T-helper 22 cell (primary cell): ENCODE data around the gene NR5A1.

ENCODE experiments used
- DNase-seq: peaks from one replicate; pipeline ENCODE4 v3.0.0-alpha.2; 2020; ENCODE audit warnings: low read depth

NR5A1 gene

DNA sequence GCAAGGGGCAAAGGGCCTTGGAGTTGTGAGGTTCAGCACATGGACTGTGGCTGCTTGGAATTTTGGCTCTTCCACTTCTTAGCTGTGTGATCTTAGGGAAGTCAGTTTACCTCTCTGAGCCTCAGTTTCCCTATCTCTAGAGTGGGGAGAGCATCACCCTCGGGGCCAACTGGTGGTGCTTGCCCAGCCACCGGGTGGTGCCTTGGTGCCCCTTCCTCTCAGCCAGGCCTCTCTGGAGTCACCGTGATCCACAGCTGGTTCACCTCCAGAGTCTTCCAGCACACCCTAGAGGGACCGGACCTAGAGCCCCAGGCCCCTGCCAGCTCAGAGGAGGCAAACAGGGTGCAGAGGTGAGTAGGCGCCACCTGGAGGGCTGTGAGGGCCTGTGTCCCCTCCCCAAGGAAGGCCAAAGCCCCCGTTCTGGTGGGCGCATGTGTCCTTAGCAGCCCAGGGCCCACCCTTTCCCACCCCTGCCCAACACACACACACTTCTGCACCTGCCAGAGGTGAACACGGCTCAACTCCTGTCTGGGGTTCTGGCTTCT is 49.2 kb downstream of the NR5A1 start:
- DNase-seq, result no peak

- no peak for DNase-seq
Measured at GRCh38 chr9:124457079-124457886, 49.9 kb downstream of the NR5A1 start.

- no peak for DNase-seq
Measured at GRCh38 chr9:124456341-124457078, 50.7 kb downstream of the NR5A1 start.

DNA sequence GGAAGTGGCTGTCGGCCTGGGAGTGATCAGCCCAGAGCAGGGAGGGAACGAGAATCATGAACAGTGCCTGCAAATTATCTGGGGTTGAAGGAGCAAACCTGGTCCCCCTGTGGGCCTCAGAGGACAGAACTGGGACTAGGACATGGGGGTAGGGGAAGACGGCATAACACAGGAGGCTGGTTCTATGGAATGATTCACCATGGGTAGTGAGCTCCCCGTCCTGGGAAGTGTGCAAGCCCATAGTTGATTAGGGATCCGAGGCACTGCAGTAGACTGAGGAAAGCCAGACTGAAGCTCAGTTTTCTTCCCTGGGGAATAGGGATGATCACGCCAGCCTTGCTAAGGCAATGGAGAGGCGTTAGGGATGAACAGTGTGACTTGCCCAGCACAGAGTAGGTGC is 51.4 kb downstream of the NR5A1 start:
- DNase-seq, result no peak

- DNase-seq, result no peak
Measured at GRCh38 chr9:124454791-124455443, 52.3 kb downstream of the NR5A1 start.

GRCh38 chr9:124454296-124454695 is 52.9 kb downstream of the NR5A1 start:
- DNase-seq, result no peak

- DNase-seq, result no peak
Measured at GRCh38 chr9:124453586-124454191, 53.5 kb downstream of the NR5A1 start.

- no peak for DNase-seq
Measured at GRCh38 chr9:124452841-124453585, 54.2 kb downstream of the NR5A1 start.

GRCh38 chr9:124452326-124452725 is 54.9 kb downstream of the NR5A1 start:
- DNase-seq, result no peak

DNA sequence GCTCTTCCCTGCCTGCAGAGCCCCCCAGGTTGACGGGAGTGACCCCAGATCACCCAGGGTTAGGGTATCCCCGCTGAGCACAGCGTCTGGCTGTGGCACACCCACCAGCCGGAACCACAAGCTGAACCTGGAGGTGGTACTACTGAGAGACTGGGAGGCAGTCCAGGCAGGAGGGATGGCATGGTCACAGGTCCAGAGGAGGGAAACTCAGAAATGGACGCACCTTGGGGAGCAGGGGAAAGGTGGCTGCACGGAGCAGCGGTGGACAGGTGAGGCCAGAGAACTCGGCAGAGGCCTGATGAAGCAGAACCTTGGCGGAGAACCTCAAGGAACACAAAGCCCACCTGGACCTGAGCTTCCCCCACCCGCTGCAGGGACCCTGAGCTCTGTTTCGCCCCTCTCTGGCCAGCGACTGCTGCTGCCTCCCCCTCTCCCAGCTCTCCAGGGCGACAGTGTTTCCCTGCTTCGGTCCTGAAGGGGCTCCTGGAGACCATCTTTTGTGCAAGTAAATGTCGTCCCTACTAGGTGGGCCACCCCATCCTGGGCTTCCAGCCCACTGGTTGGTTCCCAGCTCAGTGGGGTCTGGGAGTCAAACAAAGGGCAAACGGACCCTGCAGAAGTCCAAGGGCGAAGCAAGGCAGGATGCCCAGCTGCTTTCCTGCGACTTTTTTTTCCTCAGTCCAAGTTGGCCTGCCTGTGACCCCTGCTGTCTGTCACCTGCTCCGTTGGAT is 56.1 kb downstream of the NR5A1 start:
- no peak for DNase-seq

GRCh38 chr9:124450241-124450924 is 56.8 kb downstream of the NR5A1 start, which contains the start of gene ADGRD2:
Gene ADGRD2 (plus strand): TSS chr9:124450451. CDS start chr9:124451667, 1,216 bp downstream.
- DNase-seq, result no peak

DNA sequence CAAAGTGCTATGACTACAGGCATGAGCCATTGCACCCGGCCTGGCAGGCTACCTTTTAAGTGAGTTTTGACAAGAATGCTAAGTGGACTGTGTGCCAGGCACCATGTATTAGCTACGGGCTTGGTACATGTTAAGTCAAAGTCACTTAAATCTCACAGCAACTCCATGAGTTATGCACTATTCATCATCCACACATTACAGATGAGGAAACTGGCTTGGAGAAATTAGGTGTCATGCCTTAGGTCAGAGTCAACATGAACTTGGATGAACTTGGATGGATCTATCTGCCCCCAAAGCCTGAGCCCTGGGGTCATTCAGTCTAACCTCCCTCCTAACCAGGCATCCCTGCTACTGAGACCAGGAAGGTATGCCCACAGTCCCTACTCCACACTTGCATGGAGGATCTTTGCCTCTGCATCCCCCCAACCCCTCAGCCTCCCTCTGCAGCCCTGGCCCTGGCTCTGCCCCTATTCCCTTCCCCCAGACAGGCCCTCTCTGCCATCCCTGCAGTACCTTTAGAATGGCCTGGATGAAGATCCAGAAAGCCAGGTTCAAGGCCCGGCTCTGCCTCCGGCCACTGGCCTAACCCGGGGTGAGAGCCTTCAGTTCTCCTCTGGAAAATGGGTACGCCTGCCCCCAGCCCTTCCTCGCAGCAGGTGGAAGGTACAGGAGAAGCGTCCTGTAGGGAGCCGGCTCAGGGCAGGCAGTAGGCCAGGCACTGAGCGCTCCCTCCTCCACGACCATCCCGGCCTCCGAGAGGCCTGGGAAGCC is 57.6 kb downstream of the NR5A1 start:
- no peak for DNase-seq

GRCh38 chr9:124448019-124448418 is 59.2 kb downstream of the NR5A1 start:
- DNase-seq, result no peak

DNA sequence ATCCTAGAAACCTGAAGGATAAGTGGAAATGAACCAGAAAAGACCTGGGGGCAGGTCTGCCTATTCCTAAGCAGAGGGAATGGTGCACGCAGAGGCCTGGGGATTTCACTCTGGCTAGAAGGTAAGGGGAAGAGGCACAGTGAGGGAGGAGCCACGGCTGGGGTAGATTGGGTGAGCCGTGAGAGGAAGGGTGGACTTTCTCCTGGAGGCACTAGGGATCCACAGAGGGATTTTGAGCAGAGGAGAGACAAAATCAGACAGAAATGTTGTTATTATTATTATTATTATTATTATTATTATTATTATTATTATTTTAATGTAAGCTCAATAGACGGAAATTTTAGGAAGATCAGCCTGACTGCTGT is 59.9 kb downstream of the NR5A1 start:
- DNase-seq, result no peak

DNA sequence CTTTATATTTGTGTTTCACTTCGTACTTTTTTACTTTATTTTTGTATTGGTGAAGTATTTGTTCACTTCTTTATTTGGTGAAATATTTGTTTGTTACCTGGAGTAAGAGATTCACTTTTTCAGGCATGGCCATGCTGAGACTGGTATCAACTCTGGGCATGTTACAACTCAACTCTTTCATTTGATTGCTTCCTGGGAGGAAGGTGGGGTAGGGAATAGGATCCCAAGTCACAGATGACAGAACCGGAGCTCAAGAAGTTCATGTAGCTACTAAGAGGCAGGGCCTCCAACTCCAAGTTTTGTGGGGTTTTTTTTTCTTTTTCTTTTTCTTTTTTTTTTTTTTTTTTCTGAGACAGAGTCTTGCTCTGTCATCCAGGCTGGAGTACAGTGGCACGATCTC is 63.0 kb downstream of the NR5A1 start:
- DNase-seq, result no peak

DNA sequence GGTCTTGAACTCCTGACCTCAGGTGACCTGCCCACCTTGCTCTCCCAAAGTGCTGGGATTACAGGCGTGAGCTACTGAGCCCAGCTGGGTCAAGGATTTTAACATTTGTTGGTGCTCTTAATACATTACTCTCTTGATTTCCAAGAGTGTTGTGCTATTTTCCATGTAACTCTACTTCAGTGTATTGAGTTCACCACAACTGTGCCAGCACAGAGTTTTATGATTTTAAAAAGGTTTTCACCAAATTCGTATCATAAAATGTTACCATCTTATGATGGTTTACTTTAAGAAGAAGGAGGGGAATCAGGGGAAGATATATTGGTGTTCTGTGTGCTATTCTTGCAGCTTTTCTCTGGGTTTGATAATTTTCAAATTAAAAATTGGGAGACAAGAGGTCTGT is 63.6 kb downstream of the NR5A1 start:
- DNase-seq, result no peak

DNA sequence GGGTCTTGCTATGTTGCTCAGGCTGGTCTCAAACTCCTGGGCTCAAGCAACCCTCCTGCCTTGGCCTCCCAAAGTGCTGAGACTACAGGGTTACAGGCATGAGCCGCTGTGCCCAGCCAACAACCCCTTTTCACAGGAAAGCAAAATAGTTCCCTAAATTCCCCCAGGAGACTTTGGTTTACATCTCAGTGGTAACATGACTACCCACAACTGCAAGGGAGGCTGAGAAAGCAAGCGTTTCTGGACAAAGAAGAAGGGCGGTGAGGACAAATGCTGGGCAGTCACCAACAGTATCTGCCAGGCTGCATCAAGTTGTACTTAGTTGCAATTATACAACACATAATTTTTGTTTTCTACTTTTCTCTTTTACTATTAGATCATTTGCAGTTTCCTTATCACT is 64.4 kb downstream of the NR5A1 start:
- DNase-seq, result no peak

DNA sequence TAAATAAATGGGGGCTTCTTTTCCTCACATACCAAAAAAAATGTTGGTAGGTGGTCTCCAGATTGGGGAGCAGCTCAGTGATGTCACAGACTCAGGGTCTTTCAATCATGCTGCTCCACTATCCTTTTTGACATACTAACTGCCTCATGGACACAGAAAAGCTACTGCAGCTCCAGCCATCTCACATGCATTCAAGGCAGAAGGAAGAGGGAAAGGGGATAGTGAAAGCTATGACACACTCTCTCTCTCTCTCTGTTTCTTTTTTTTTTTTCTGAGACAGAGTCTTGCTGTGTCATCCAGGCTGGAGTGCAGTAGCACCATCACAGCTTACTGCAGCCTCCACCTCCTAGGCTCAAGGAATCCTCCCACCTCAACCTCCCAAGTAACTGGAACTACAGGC is 64.8 kb downstream of the NR5A1 start:
- no peak for DNase-seq

DNA sequence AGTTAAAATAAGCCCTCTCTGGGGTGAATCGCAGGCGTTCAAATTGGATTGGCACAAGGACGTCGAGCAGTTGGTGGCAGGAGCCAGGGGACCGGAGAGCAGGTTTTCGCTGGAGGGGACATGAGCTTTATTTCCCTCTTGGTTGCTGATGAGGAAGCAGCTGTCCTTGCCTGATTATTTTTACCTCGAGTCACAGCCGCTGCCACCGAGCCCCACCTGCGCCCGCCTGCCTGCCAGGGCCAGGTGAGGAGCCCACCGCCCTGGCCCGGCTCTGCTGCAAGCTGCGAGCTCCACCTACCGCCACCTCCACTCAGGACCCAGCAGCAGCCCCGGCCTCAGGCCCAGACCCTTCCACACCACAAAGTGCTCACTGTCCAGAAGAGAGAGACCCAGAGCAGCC is 65.9 kb downstream of the NR5A1 start:
- no peak for DNase-seq
